Neural crest cell (in vitro differentiated cells): ENCODE data around the gene PRDX1. TPM values are rescaled to one million over a fixed set of nuclear protein-coding genes. Genes with fewer than 3 reads are reported as not detected.
A peak's percentile ranks its signal among the peaks of the same experiment; 100 is the strongest.
"Not testable (repeated sequence)": the region's sequence is repeated elsewhere in the genome, so short reads cannot be mapped to it uniquely, and the experiment has no call there.

ENCODE experiments used
- DNase-seq: peaks from one replicate; pipeline ENCODE4 v3.0.0; 2021; ENCODE audit warnings: low read depth, mixed read lengths, low spot score
- H3K27ac Mint-ChIP-seq: one replicate; pipeline ENCODE4 v1.8.0; 2021; ENCODE audit warnings: mild to moderate bottlenecking, mixed read lengths; ENCODE audit not compliant: unreplicated experiment
- H3K27me3 Mint-ChIP-seq: 2 replicates; pipeline ENCODE4 v1.8.0; 2021; ENCODE audit warnings: low read depth, mild to moderate bottlenecking, mixed read lengths
- H3K36me3 Mint-ChIP-seq: 2 replicates; pipeline ENCODE4 v1.8.0; 2021; ENCODE audit warnings: low read depth, mild to moderate bottlenecking, mixed read lengths
- H3K4me1 Mint-ChIP-seq: 2 replicates; pipeline ENCODE4 v1.8.0; 2021; ENCODE audit warnings: mixed read lengths
- H3K4me3 Mint-ChIP-seq: one replicate; pipeline ENCODE4 v1.8.0; 2021; ENCODE audit warnings: mild to moderate bottlenecking, mixed read lengths
- H3K9me3 Mint-ChIP-seq: 2 replicates; pipeline ENCODE4 v1.8.0; 2021; ENCODE audit warnings: mixed read lengths
- CTCF ChIP-seq: fragments of 200-600 bp; sonication (generic); conservative IDR thresholded peaks from 2 replicates; pipeline ENCODE4 v1.5.0; 2021; ENCODE audit warnings: antibody characterized with exemption, mild to moderate bottlenecking
- total RNA-seq: library from RNA; stranded (reverse); gene quantifications from 2 replicates; pipeline ENCODE4 v1.2.1, GENCODE V29; 2021

PRDX1 gene
- total RNA-seq, 1 donor from 2014 or later = 334 TPM

DNA sequence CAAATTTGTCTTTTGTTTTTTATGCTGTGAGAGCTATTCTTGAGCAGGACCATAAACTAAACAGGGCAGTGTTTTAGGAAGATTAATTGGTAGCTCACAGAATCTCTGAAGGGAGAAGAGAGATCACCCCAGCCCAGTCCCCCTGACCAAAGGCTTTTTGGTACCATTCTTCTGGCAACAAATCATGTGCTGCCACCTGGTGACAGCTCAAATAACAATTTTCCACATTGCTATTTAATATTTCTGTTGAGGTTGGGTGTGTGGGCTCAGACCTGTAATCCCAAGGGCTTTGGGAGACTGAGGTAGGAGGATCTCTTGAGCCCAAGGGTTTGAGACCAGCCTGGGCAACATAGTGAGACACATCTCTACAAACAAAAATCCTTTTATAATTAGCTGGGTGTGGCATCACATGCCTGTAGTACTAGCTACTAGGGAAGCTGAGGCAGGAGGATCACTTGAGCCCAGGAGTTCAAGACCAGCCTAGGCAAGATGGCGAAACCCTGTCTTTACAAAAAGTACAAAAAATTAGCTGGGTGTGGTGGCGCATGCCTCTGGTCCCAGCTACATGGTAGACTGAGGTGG, 28.5 kb downstream of the PRDX1 start:
- Mint-ChIP-seq H3K4me3 (peak overlapping the region; percentile 69), H3K27ac (no peak overlapping the region)

GRCh38 chr1:45492691-45493090, 29.0 kb downstream of the PRDX1 start:
- no peaks in the 10 kb centered on the region for H3K4me1 Mint-ChIP-seq
- no peak for TF ChIP-seq CTCF
- H3K9me3 Mint-ChIP-seq = no peaks in the 10 kb centered on the region
- H3K36me3 Mint-ChIP-seq = no peaks in the 10 kb centered on the region
- H3K27me3 Mint-ChIP-seq = peaks cover under 1% of the 10 kb centered on the region
- H3K4me3 Mint-ChIP-seq = peak overlapping the region; percentile 69
- no peak overlapping the region for H3K27ac Mint-ChIP-seq
- no peak for DNase-seq

More for the DNA sequence above, 28.5 kb downstream of the PRDX1 start:
- no peaks in the 10 kb centered on the region for H3K36me3 Mint-ChIP-seq
- no peaks in the 10 kb centered on the region for H3K9me3 Mint-ChIP-seq
- no peaks in the 10 kb centered on the region for H3K27me3 Mint-ChIP-seq
- TF ChIP-seq CTCF = peak; percentile 70
- H3K4me1 Mint-ChIP-seq = no peaks in the 10 kb centered on the region
- peak; percentile 58 for DNase-seq

DNA sequence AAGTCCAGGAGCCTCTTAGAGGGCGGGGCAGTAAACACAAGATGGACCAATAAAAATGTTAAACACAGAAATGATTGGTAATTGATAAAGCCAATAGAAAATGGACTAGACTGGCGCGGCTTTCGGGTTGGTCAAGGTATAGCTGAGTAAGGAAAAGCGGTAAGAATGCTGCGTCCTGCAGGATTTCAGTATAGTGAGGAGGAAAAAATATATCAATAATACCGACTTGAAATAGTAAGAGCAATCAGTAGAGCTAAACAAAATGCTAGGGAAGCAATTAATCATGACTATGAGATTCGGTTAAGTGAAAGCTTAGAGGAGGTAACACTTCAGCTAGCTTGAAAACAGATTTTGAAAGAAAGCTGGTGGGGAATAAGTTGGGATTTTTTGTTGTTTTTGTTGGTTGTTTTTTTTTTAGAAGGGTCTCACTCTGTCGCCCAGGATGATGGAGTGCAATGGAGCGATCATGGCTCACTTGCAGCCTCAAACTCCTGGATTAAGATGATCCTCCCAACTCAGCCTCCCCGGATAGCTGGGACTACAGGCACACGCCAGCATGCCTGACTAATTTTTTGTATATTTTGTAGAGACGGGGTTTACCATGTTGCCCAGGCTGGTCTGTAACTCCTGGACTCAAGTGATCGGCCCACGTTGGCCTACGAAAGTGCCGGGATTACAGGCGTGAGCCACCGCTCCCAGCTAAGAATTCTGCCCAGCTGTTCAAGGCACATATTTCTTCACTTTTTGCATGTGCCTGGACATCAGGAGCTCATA, 30.0 kb downstream of the PRDX1 start:
- H3K27ac Mint-ChIP-seq = no peak overlapping the region
- H3K9me3 Mint-ChIP-seq = no peaks in the 10 kb centered on the region
- no peaks in the 10 kb centered on the region for H3K36me3 Mint-ChIP-seq
- no peak overlapping the region for H3K4me3 Mint-ChIP-seq
- TF ChIP-seq CTCF = no peak
- peaks cover 9% of the 10 kb centered on the region for H3K27me3 Mint-ChIP-seq
- H3K4me1 Mint-ChIP-seq = no peaks in the 10 kb centered on the region
- no peak for DNase-seq

GRCh38 chr1:45490626-45491486, 30.8 kb downstream of the PRDX1 start, which contains the start of gene TESK2:
Gene TESK2 (minus strand): TSS chr1:45491163. CDS start chr1:45457785, 33,378 bp downstream.
- H3K27me3 Mint-ChIP-seq = peaks cover 12% of the 10 kb centered on the region
- TF ChIP-seq CTCF = peak; percentile 32
- H3K4me3 Mint-ChIP-seq = no peak within 1 kb of the TSS
- no peak within 1 kb of the TSS for H3K27ac Mint-ChIP-seq
- peak; percentile 87 for DNase-seq
- no peaks in the 10 kb centered on the region for H3K4me1 Mint-ChIP-seq
- H3K9me3 Mint-ChIP-seq = no peaks in the 10 kb centered on the region
- no peaks in the 10 kb centered on the region for H3K36me3 Mint-ChIP-seq

DNA sequence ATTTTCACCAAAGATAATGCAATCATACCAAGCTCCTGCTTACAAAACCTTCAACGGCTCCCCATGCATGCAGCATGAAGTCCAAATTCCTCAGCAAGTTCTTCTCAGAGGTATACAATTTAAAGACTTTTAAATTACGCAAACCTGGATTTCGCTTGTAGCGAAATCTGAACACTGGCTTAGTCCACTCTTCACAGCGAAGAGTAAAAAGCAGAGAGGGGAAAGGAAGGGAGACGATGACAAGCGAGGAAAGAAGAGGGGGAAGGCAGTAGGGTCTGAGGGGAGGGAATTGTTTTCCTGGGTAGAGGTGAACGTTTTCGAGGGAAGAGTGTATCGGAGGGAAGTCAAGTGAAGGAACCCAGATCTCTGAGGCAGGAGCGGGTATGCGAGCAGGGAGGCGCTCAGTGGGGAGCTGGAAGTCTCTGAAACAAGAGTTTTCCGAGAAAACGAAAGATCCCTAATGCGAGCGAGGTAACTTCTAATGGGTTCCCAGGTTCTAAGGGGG, 31.5 kb downstream of the PRDX1 start:
- H3K4me1 Mint-ChIP-seq = no peaks in the 10 kb centered on the region
- H3K27ac Mint-ChIP-seq = no peak overlapping the region
- H3K4me3 Mint-ChIP-seq = no peak overlapping the region
- no peaks in the 10 kb centered on the region for H3K9me3 Mint-ChIP-seq
- H3K27me3 Mint-ChIP-seq = peaks cover 12% of the 10 kb centered on the region
- no peaks in the 10 kb centered on the region for H3K36me3 Mint-ChIP-seq
- DNase-seq = no peak
- no peak for TF ChIP-seq CTCF

- H3K4me3 Mint-ChIP-seq, H3K36me3 Mint-ChIP-seq: not testable (repeated sequence)
Measured at GRCh38 chr1:45489379-45489778, 32.3 kb downstream of the PRDX1 start.

More at GRCh38 chr1:45489379-45489778, 32.3 kb downstream of the PRDX1 start:
- H3K4me1 Mint-ChIP-seq, H3K27ac Mint-ChIP-seq, DNase-seq, H3K9me3 Mint-ChIP-seq: not testable (repeated sequence)
- H3K27me3 Mint-ChIP-seq = peaks cover 12% of the 10 kb centered on the region
